ENCODE data around the gene ZNF710. TPM values are rescaled to one million over a fixed set of nuclear protein-coding genes. Genes with fewer than 3 reads are reported as not detected.

Gene ZNF710
- total RNA-seq, 1 donor from 2014 or later = 26.9 TPM

DNA sequence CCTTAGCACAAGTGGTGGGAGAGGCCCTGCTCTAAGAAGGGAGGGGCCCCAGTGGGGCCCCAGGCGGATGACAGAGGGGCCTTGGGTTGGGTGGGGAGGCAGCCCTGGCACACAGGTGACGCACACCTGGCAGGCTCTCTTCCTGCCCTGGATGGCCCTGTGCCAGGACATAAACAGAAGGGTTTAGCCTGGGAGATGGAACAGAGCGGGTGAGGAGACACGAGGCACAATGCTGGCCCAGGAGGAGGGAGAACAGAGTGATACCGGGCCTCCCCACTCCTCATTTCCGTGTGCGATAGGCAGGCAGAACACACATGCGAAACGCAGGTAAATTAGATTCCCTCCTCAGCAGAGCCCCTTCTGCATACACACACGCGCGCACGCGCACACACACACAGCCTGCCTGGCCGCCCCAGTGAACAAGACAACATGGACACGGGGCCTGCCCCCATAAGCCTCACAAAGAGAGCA, 61.4 kb downstream of the ZNF710 start:
- H3K4me1 Mint-ChIP-seq (ENCODE audit: low read depth, unreplicated experiment) = peaks cover 12% of the 10 kb centered on the region
- H3K79me2 ChIP-seq (ENCODE audit: insufficient read depth, low read length) = peaks cover 2% of the 10 kb centered on the region
- H3K4me2 ChIP-seq (ENCODE audit: low read length) = no peak overlapping the region

DNA sequence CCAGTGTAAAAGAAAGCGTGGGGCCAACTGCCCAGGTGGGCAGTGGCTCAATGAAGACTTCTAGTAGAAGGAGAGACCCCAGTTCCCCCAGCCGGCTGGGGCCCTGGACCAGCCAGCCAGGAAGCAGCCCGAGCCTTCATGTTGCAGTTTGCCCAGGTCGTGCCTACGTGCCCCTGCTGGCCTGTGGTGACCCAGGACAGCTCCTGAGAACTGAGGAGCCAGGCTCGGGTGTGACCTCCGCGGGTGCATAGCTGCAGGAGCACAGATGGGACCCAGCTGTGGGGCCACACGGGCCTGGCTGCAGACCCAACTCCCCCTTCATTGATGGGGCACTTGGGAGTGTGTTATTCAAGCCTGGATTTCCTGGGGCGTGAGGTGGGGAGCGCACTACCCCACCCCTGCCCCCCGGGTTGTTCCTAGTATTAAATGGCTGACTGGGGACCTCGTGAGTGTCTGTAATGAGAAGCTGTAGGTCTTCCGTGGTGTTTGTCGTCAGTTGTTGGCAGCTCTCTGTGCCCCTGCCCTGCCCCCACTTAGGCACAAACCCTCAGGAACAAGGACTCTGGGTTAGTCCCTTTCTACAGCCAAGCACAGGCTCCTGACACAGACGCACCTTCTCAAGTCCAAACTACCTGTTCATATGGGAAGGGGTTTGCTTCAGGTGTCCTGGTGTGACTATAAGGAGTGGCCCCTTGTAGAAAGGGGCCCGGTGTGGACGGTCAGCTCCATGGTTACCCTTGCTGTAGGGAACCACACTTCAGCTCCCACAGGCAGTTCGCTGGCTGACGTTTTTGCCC, 62.0 kb downstream of the ZNF710 start:
- Mint-ChIP-seq H3K4me1 (ENCODE audit: low read depth, unreplicated experiment) (peaks cover 12% of the 10 kb centered on the region), H3K36me3 (ENCODE audit: low read depth, unreplicated experiment) (peaks cover 9% of the 10 kb centered on the region), H3K27me3 (ENCODE audit: low read depth, unreplicated experiment) (no peaks in the 10 kb centered on the region), H3K27ac (ENCODE audit: unreplicated experiment) (no peak overlapping the region), H3K4me3 (ENCODE audit: unreplicated experiment) (no peak overlapping the region), H3K9me3 (ENCODE audit: unreplicated experiment) (no peaks in the 10 kb centered on the region)
- Histone ChIP-seq H3K4me1 (ENCODE audit: insufficient read depth, low read length) (peaks cover 4% of the 10 kb centered on the region), H4K20me1 (ENCODE audit: insufficient read depth, low read length) (peaks cover 11% of the 10 kb centered on the region), H2AFZ (ENCODE audit: low read depth, low read length) (no peak overlapping the region), H3K36me3 (ENCODE audit: insufficient read depth, low read length) (no peaks in the 10 kb centered on the region), H3K4me3 (ENCODE audit: insufficient read depth, low read depth, low read length) (no peak overlapping the region), H3K79me2 (ENCODE audit: insufficient read depth, low read length) (peaks cover 5% of the 10 kb centered on the region), H3K4me2 (ENCODE audit: low read length) (no peak overlapping the region), H3K27me3 (ENCODE audit: insufficient read depth, low read length) (no peaks in the 10 kb centered on the region), H3K27ac (ENCODE audit: low read depth, low read length) (no peak overlapping the region), H3K9me3 (ENCODE audit: insufficient read depth, low read depth, low read length) (no peaks in the 10 kb centered on the region), H3K9ac (ENCODE audit: low read length) (no peak overlapping the region)
- TF ChIP-seq EZH2 (IDR thresholded peaks at IDR 0.05; ENCODE audit: insufficient read depth, low read length) (no peak), CTCF (IDR thresholded peaks at IDR 0.05; ENCODE audit: insufficient read depth, low read depth, low read length) (no peak)
- no peak for DNase-seq (ENCODE audit: low read depth)
- FAIRE-seq = no peak

More for the DNA sequence above, 61.4 kb downstream of the ZNF710 start:
- Histone ChIP-seq H3K27ac (ENCODE audit: low read depth, low read length) (no peak overlapping the region), H3K27me3 (ENCODE audit: insufficient read depth, low read length) (no peaks in the 10 kb centered on the region), H3K4me1 (ENCODE audit: insufficient read depth, low read length) (peaks cover 4% of the 10 kb centered on the region), H4K20me1 (ENCODE audit: insufficient read depth, low read length) (peaks cover 16% of the 10 kb centered on the region), H3K9me3 (ENCODE audit: insufficient read depth, low read depth, low read length) (no peaks in the 10 kb centered on the region), H3K9ac (ENCODE audit: low read length) (no peak overlapping the region), H3K4me3 (ENCODE audit: insufficient read depth, low read depth, low read length) (no peak overlapping the region), H3K36me3 (ENCODE audit: insufficient read depth, low read length) (no peaks in the 10 kb centered on the region), H2AFZ (ENCODE audit: low read depth, low read length) (no peak overlapping the region)
- FAIRE-seq (no peak), DNase-seq (ENCODE audit: low read depth) (no peak)
- no peaks in the 10 kb centered on the region for H3K27me3 Mint-ChIP-seq (ENCODE audit: low read depth, unreplicated experiment)
- H3K4me3 Mint-ChIP-seq (ENCODE audit: unreplicated experiment) = no peak overlapping the region
- H3K9me3 Mint-ChIP-seq (ENCODE audit: unreplicated experiment) = no peaks in the 10 kb centered on the region
- peaks cover 7% of the 10 kb centered on the region for H3K36me3 Mint-ChIP-seq (ENCODE audit: low read depth, unreplicated experiment)
- H3K27ac Mint-ChIP-seq (ENCODE audit: unreplicated experiment) = no peak overlapping the region
- TF ChIP-seq CTCF (IDR thresholded peaks at IDR 0.05; ENCODE audit: insufficient read depth, low read depth, low read length) = no peak
- no peak for TF ChIP-seq EZH2 (IDR thresholded peaks at IDR 0.05; ENCODE audit: insufficient read depth, low read length)

DNA sequence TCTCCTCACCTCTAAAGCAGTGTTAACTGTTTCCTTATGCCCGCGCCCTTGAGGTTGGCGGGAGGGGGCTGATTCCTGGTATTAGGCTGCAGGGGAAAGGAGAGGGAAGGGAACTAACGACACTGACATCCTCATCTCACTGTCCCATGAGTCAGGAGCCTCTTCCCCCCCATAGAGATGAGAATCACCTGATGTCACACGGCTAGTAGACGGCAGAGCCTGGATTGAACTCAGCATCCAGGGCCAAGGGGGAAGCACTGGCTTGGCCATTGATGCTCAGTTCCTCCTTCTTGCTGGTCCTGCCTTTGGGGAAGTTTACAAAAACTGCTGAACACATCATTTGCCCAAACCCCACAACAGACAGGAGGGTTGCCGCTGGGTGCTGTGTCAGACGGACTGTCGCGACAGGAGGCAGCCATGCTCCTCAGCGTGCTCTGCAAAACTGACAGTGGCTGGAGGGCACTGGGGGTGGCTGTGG, 62.7 kb downstream of the ZNF710 start:
- no peaks in the 10 kb centered on the region for H3K36me3 ChIP-seq (ENCODE audit: insufficient read depth, low read length)
- H3K27me3 Mint-ChIP-seq (ENCODE audit: low read depth, unreplicated experiment) = no peaks in the 10 kb centered on the region
- peaks cover 8% of the 10 kb centered on the region for H4K20me1 ChIP-seq (ENCODE audit: insufficient read depth, low read length)
- H3K9me3 ChIP-seq (ENCODE audit: insufficient read depth, low read depth, low read length) = no peaks in the 10 kb centered on the region
- H2AFZ ChIP-seq (ENCODE audit: low read depth, low read length) = no peak overlapping the region
- no peak overlapping the region for H3K4me3 Mint-ChIP-seq (ENCODE audit: unreplicated experiment)
- no peak for FAIRE-seq
- H3K36me3 Mint-ChIP-seq (ENCODE audit: low read depth, unreplicated experiment) = peaks cover 9% of the 10 kb centered on the region
- no peak overlapping the region for H3K27ac ChIP-seq (ENCODE audit: low read depth, low read length)
- H3K9ac ChIP-seq (ENCODE audit: low read length) = no peak overlapping the region
- TF ChIP-seq EZH2 (IDR thresholded peaks at IDR 0.05; ENCODE audit: insufficient read depth, low read length) (no peak), CTCF (IDR thresholded peaks at IDR 0.05; ENCODE audit: insufficient read depth, low read depth, low read length) (no peak)
- no peaks in the 10 kb centered on the region for H3K9me3 Mint-ChIP-seq (ENCODE audit: unreplicated experiment)
- peaks cover 5% of the 10 kb centered on the region for H3K79me2 ChIP-seq (ENCODE audit: insufficient read depth, low read length)
- no peak overlapping the region for H3K4me2 ChIP-seq (ENCODE audit: low read length)
- H3K4me1 Mint-ChIP-seq (ENCODE audit: low read depth, unreplicated experiment) = peaks cover 12% of the 10 kb centered on the region
- H3K27me3 ChIP-seq (ENCODE audit: insufficient read depth, low read length) = no peaks in the 10 kb centered on the region
- H3K4me1 ChIP-seq (ENCODE audit: insufficient read depth, low read length) = peaks cover 4% of the 10 kb centered on the region
- no peak for DNase-seq (ENCODE audit: low read depth)
- no peak overlapping the region for H3K4me3 ChIP-seq (ENCODE audit: insufficient read depth, low read depth, low read length)
- H3K27ac Mint-ChIP-seq (ENCODE audit: unreplicated experiment) = no peak overlapping the region
